OCI-LY1 (cell line): ENCODE results near the gene ADCY9.

Experiments used
- H2AFZ ChIP-seq: fragments of 200-600 bp; sonication (generic), shearing (Covaris generic); 2 replicates; pipeline ENCODE4 v1.6.0; 2014; ENCODE audit warnings: antibody characterized with exemption, mild to moderate bottlenecking, low read length
- H3F3A ChIP-seq: fragments of 200-600 bp; sonication (generic), shearing (Covaris generic); 2 replicates; pipeline ENCODE4 v1.6.0; 2014; ENCODE audit warnings: mild to moderate bottlenecking, antibody characterized with exemption, low read length, moderate library complexity; ENCODE audit not compliant: insufficient read depth
- H3K27ac ChIP-seq: fragments of 200-600 bp; sonication (generic); 2 replicates; pipeline ENCODE4 v1.5.1; 2014; ENCODE audit warnings: low read length, mixed run types, mild to moderate bottlenecking, low read depth; ENCODE audit not compliant: poor library complexity, severe bottlenecking
- H3K27me3 ChIP-seq: fragments of 200-600 bp; sonication (generic); 2 replicates; pipeline ENCODE4 v1.6.0; 2014; ENCODE audit warnings: antibody characterized with exemption, mild to moderate bottlenecking, low read length, moderate library complexity; ENCODE audit not compliant: insufficient read depth
- H3K36me3 ChIP-seq: fragments of 200-600 bp; sonication (generic); 2 replicates; pipeline ENCODE4 v1.6.1; 2014; ENCODE audit warnings: mild to moderate bottlenecking, antibody characterized with exemption, low read length, moderate library complexity, mixed read lengths; ENCODE audit not compliant: insufficient read depth
- H3K4me1 ChIP-seq: fragments of 200-600 bp; sonication (generic); 2 replicates; pipeline ENCODE4 v1.5.1; 2014; ENCODE audit warnings: mild to moderate bottlenecking, low read length, moderate library complexity; ENCODE audit not compliant: insufficient read depth, severe bottlenecking
- H3K4me2 ChIP-seq: fragments of 200-600 bp; sonication (generic), shearing (Covaris generic); 2 replicates; pipeline ENCODE4 v1.6.1; 2014; ENCODE audit warnings: low read length
- H3K4me3 ChIP-seq: fragments of 200-600 bp; sonication (generic); 2 replicates; pipeline ENCODE4 v1.5.1; 2014; ENCODE audit warnings: low read length, low read depth, mild to moderate bottlenecking, mixed read lengths; ENCODE audit not compliant: poor library complexity, severe bottlenecking
- H3K79me2 ChIP-seq: fragments of 200-600 bp; shearing (Covaris generic); 2 replicates; pipeline ENCODE4 v1.6.1; 2016; ENCODE audit warnings: mixed run types, low read length, mixed read lengths; ENCODE audit not compliant: insufficient read depth
- H3K9ac ChIP-seq: fragments of 200-600 bp; sonication (generic), shearing (Covaris generic); 2 replicates; pipeline ENCODE4 v1.6.1; 2014; ENCODE audit warnings: mild to moderate bottlenecking, low read length, mixed read lengths
- H3K9me2 ChIP-seq: fragments of 200-600 bp; sonication (generic), shearing (Covaris generic); 2 replicates; pipeline ENCODE4 v1.6.1; 2014; ENCODE audit warnings: low read depth, mild to moderate bottlenecking, low read length, mixed read lengths
- H3K9me3 ChIP-seq: fragments of 200-600 bp; shearing (Covaris generic); 2 replicates; pipeline ENCODE4 v1.6.1; 2014; ENCODE audit warnings: low read length, mixed read lengths
- H4K20me1 ChIP-seq: fragments of 200-600 bp; sonication (generic), shearing (Covaris generic); 2 replicates; pipeline ENCODE4 v1.6.0; 2016; ENCODE audit warnings: mild to moderate bottlenecking, low read length; ENCODE audit not compliant: insufficient read depth
- EZH2 ChIP-seq: fragments of 200-600 bp; sonication (generic), shearing (Covaris generic); IDR thresholded peaks from 2 replicates; pipeline ENCODE4 v1.8.0; 2017; ENCODE audit warnings: borderline replicate concordance, mixed run types, mild to moderate bottlenecking, antibody characterized with exemption, low read length, moderate library complexity, mixed read lengths
- TF ChIP-seq, protein P1 (sequence below): fragments of 200-600 bp; sonication (generic), shearing (Covaris generic); IDR thresholded peaks from 2 replicates; pipeline ENCODE4 v1.5.1; 2017; ENCODE audit warnings: mild to moderate bottlenecking, antibody characterized with exemption, low read length, moderate library complexity, mixed read lengths

Gene ADCY9

DNA sequence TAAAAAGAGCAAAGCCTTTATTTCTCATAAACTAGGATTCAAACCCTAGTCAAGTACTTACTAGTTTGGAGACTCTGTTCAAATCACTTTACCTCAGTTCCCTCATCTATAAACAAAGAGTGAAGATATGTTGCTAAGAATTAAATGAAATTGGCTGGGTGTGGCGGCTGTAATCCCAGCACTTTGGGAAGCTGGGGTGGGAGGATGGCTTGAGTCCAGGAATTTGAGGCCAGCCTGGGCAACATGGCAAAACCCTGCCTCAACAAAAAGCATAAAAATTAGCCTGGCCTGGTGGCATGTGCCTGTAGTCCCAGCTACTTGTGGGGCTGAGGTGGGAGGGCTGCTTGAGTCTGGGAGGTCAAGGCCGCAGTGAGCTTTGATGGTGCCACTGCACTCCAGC lies 121.2 kb downstream of the ADCY9 start:
- no peaks in the 10 kb centered on the region for H3K9me3 ChIP-seq
- H3K4me2 ChIP-seq = no peak overlapping the region
- no peaks in the 10 kb centered on the region for H3K9me2 ChIP-seq
- no peak overlapping the region for H3K4me3 ChIP-seq
- H4K20me1 ChIP-seq = no peaks in the 10 kb centered on the region
- H3K4me1 ChIP-seq = no peaks in the 10 kb centered on the region
- H3F3A ChIP-seq = no peaks in the 10 kb centered on the region
- H3K79me2 ChIP-seq = no peaks in the 10 kb centered on the region
- no peaks in the 10 kb centered on the region for H3K36me3 ChIP-seq
- H3K9ac ChIP-seq = no peak overlapping the region
- H2AFZ ChIP-seq = no peak overlapping the region
- H3K27ac ChIP-seq = no peak overlapping the region
- TF ChIP-seq, protein P1, sequence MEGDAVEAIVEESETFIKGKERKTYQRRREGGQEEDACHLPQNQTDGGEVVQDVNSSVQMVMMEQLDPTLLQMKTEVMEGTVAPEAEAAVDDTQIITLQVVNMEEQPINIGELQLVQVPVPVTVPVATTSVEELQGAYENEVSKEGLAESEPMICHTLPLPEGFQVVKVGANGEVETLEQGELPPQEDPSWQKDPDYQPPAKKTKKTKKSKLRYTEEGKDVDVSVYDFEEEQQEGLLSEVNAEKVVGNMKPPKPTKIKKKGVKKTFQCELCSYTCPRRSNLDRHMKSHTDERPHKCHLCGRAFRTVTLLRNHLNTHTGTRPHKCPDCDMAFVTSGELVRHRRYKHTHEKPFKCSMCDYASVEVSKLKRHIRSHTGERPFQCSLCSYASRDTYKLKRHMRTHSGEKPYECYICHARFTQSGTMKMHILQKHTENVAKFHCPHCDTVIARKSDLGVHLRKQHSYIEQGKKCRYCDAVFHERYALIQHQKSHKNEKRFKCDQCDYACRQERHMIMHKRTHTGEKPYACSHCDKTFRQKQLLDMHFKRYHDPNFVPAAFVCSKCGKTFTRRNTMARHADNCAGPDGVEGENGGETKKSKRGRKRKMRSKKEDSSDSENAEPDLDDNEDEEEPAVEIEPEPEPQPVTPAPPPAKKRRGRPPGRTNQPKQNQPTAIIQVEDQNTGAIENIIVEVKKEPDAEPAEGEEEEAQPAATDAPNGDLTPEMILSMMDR = no peak
- no peak for TF ChIP-seq EZH2
- no peaks in the 10 kb centered on the region for H3K27me3 ChIP-seq

DNA sequence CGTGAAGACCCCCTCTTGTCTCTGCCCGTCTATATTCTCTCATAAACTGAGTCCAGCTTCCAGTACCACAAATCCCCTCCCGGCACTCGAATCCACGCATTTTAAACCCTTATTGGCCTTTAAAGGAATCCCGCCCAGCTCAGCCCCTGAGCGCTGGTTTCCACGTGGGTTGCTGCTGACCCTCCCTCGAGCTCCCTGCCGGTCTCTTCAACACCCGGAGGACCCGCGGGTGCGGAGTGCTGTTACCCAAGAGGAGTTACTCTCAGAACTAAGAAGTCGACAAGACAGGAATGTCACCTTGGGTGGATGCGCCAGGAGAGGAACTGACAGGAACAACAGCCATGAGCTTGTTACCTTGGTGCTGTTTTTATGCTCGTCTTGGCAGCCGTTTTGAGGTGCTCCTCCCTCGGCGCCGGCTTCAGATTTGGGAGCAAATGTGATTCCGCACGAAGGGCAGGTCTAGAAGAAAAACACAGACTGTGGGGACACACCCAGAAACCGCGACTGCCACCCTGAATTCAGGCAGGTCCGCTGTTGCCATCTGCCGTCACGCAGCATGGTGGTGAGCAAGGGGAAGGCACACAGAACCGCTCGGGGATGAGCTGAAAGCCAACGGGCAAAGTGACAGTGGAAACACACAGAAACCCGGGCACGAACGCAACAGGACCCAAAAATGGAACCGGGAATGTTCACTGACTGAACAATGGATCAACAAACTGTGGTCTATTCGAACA lies 123.0 kb downstream of the ADCY9 start:
- H2AFZ ChIP-seq = no peak overlapping the region
- no peaks in the 10 kb centered on the region for H3K9me2 ChIP-seq
- no peaks in the 10 kb centered on the region for H3K4me1 ChIP-seq
- H3K79me2 ChIP-seq = no peaks in the 10 kb centered on the region
- H3F3A ChIP-seq = no peaks in the 10 kb centered on the region
- H4K20me1 ChIP-seq = no peaks in the 10 kb centered on the region
- no peaks in the 10 kb centered on the region for H3K27me3 ChIP-seq
- H3K9me3 ChIP-seq = no peaks in the 10 kb centered on the region
- TF ChIP-seq, protein P1 = no peak
- no peak for TF ChIP-seq EZH2
- no peak overlapping the region for H3K4me2 ChIP-seq
- H3K4me3 ChIP-seq = no peak overlapping the region
- H3K9ac ChIP-seq = no peak overlapping the region
- H3K27ac ChIP-seq = no peak overlapping the region
- no peaks in the 10 kb centered on the region for H3K36me3 ChIP-seq

DNA sequence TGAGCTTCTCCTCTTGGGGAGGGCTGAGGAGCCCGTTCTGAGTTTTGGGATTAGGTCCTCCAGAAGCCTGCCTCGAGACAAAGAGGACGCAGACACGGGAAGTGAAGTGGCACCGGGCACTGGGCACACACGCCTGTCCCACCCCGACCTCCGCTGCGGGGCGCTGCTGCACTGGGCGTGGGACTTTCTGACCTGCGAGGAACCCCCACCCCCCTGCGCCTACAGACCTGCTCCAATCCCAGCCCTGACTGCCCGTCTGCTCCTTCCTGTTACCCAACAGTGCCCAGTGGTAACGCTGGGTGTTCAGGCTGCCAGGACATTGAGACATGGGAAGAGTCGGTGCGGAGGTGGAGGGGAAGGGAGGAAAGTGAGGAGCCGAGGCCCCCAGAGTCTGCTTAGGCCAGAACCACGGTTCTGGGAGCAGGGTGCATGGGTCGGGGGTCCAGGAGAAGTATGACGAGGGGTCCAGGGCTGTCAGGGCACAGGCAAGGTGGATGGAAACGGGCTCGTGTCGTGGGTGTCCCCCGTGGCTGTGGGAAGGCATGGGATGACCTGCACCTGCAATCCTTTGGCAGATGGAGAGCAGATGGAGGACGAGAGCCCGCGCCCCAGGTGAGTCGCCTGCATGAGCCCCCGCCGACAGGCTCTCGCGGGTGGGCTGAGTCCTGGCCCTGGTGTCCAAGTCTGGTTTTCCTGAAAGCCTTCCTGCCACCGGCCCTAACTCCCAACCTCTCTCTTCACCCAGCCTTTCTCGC lies 123.8 kb downstream of the ADCY9 start:
- H4K20me1 ChIP-seq = no peaks in the 10 kb centered on the region
- TF ChIP-seq, protein P1 = no peak
- no peak for TF ChIP-seq EZH2
- H3K79me2 ChIP-seq = no peaks in the 10 kb centered on the region
- H3K4me2 ChIP-seq = no peak overlapping the region
- H3K36me3 ChIP-seq = no peaks in the 10 kb centered on the region
- no peaks in the 10 kb centered on the region for H3K9me3 ChIP-seq
- no peak overlapping the region for H3K9ac ChIP-seq
- H2AFZ ChIP-seq = no peak overlapping the region
- no peaks in the 10 kb centered on the region; the same call in 1 of the 2 replicates for H3K27me3 ChIP-seq
- no peaks in the 10 kb centered on the region for H3K4me1 ChIP-seq
- H3F3A ChIP-seq = no peaks in the 10 kb centered on the region
- H3K4me3 ChIP-seq = no peak overlapping the region
- H3K27ac ChIP-seq = no peak overlapping the region
- H3K9me2 ChIP-seq = no peaks in the 10 kb centered on the region
